ENCODE measurements around the gene FLNC. TPM values are rescaled to one million over a fixed set of nuclear protein-coding genes. Genes with fewer than 3 reads are reported as not detected.
A peak's percentile ranks its signal among the peaks of the same experiment; 100 is the strongest.

Gene FLNC
- total and polyA plus RNA-seq, 2 of the 13 experiments (the other 11 are each of a cell fraction or from before 2014, with no cell fraction given) = 0.02 TPM; not detected in 1

DNA sequence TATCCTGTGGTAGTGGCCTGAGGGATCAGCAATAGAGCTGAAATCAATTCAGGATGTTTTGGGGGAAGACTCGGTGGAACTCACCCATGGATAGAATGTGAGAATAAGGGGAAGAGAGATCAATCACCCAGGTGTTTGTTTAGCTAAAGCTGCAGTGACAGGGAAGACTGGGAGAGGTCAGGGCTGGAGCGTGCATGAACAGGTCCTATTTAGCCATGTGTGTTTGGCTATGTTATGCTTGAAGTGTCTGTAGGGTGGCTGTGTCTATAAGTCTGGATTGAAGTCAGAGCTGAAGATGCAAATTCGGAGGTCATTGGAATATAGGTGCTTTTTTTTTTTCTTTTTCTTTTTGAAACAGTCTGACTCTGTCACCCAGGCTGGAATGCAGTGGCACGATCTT is 37.0 kb downstream of the FLNC start:
- intact Hi-C loops (cut with micrococcal nuclease; ENCODE audit: unreplicated experiment) = loop anchor here (10.0 kb wide), 1 partner anchor 82 kb away; no protein-coding TSS in a partner anchor
- Histone ChIP-seq H3K4me1 (ENCODE audit: insufficient read depth, low read length) (peaks cover 36% of the 10 kb centered on the region), H3K9ac (ENCODE audit: insufficient read depth, low read depth, low read length) (no peak overlapping the region), H2AFZ (ENCODE audit: low read length) (no peak overlapping the region), H3K4me2 (ENCODE audit: low read depth, low read length) (no peak overlapping the region), H3K4me3 (replicated peaks in 1 of 3; ENCODE audit: insufficient read depth in 1 of 3, low read depth in 2 of 3, low read length in 3 of 3) (no peak overlapping the region), H3K27me3 (ENCODE audit: control insufficient read depth in 1 of 2, insufficient read depth in 2 of 2, low read length in 2 of 2) (peaks cover 2 to 12% of the 10 kb centered on the region in 2 experiments; a peak in 3 of 5 replicates), H3K79me2 (ENCODE audit: insufficient read depth, low read length) (peaks cover 11% of the 10 kb centered on the region), H3K36me3 (replicated peaks in 1 of 2; ENCODE audit: control insufficient read depth in 1 of 2, insufficient read depth in 2 of 2, low read length in 2 of 2) (peaks cover 0 to 5% of the 10 kb centered on the region in 2 experiments; a peak in 2 of 5 replicates), H3K9me3 (ENCODE audit: low read length) (no peaks in the 10 kb centered on the region), H3K27ac (ENCODE audit: extremely low read length, insufficient read depth, low read length) (no peak overlapping the region), H4K20me1 (ENCODE audit: insufficient read depth, low read length) (no peaks in the 10 kb centered on the region; the same call in 1 of the 2 replicates)
- ChIA-PET CTCF (ENCODE audit: low intra/inter-chr PET ratio, low total read pairs) (no interaction called here), POLR2A (no interaction called here)
- ATAC-seq (no peak), FAIRE-seq (no peak), DNase-seq (ENCODE audit: low spot score) (no peak)
- TF ChIP-seq SMYD3 (CRISPR knock-in tag; IDR thresholded peaks at IDR 0.05) (no peak), SP2 (CRISPR knock-in tag; IDR thresholded peaks at IDR 0.05) (0 out of 2 replicates have a peak, but pooled peaks have one; percentile 6)
- 70% methylated on average over 4 of the region's 4 CpGs for WGBS (ENCODE audit: low lambda C conversion rate)
- BruUV-seq (replicated peaks) = no TSS peak
- in situ Hi-C loops (cut with HindIII; ENCODE audit: extremely low pct_ligation_motif_present, low pct_unique_long_range_greater_than_20kb) = no loop called here

DNA sequence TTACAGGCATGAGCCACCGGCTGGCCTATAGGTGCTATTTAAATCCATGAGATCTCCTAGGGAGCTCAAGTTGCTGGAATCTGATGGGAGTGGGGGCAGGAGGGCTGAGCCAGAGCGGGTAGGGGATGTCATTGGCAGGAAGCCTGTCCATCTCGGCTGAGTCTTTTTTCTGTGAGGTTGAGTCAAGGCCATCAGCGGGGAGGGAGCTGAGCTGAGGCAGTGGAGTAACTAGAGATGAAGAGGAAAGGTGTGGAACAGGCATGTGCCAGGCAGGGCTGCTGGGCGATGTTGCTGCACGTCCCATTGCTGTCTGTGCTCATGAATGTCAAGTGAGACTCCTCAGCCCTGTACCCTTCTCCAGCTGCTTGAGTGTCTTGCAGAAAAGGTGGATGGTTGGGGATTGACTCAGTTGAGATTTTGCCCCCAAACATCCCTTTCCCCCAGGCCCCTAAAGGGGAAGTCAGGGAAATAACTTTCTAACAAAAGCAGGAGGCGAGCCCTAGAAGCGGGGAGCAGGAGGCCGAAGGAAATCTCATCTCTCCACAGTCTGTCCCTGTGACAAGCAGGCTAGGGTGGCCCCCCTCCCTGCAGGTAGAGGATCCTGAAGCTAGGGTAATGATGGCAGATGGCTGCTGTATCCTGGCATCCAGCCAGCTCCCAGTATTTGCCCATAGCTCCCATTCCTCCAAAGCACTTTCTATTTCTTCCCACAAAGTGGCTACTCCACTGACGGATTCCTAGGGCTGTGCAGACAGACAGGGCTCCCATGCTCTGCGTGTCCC is 37.8 kb downstream of the FLNC start:
- ChIA-PET POLR2A (no interaction called here), CTCF (ENCODE audit: low intra/inter-chr PET ratio, low total read pairs) (no interaction called here)
- TF ChIP-seq, protein P1, sequence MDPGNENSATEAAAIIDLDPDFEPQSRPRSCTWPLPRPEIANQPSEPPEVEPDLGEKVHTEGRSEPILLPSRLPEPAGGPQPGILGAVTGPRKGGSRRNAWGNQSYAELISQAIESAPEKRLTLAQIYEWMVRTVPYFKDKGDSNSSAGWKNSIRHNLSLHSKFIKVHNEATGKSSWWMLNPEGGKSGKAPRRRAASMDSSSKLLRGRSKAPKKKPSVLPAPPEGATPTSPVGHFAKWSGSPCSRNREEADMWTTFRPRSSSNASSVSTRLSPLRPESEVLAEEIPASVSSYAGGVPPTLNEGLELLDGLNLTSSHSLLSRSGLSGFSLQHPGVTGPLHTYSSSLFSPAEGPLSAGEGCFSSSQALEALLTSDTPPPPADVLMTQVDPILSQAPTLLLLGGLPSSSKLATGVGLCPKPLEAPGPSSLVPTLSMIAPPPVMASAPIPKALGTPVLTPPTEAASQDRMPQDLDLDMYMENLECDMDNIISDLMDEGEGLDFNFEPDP (CRISPR knock-in tag; conservative IDR thresholded peaks at IDR 0.05) = 0 out of 2 replicates have a peak, but pooled peaks have one; percentile 88
- TF ChIP-seq, protein P2, sequence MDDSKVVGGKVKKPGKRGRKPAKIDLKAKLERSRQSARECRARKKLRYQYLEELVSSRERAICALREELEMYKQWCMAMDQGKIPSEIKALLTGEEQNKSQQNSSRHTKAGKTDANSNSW (CRISPR knock-in tag; IDR thresholded peaks at IDR 0.05; ENCODE audit: borderline replicate concordance) = no peak
- TF ChIP-seq, protein P3, sequence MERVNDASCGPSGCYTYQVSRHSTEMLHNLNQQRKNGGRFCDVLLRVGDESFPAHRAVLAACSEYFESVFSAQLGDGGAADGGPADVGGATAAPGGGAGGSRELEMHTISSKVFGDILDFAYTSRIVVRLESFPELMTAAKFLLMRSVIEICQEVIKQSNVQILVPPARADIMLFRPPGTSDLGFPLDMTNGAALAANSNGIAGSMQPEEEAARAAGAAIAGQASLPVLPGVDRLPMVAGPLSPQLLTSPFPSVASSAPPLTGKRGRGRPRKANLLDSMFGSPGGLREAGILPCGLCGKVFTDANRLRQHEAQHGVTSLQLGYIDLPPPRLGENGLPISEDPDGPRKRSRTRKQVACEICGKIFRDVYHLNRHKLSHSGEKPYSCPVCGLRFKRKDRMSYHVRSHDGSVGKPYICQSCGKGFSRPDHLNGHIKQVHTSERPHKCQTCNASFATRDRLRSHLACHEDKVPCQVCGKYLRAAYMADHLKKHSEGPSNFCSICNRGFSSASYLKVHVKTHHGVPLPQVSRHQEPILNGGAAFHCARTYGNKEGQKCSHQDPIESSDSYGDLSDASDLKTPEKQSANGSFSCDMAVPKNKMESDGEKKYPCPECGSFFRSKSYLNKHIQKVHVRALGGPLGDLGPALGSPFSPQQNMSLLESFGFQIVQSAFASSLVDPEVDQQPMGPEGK (CRISPR knock-in tag; IDR thresholded peaks at IDR 0.05) = 0 out of 2 replicates have a peak, but pooled peaks have one; percentile 18
- Histone ChIP-seq H3K4me2 (ENCODE audit: low read depth, low read length) (peak overlapping the region; percentile 83), H3K4me3 (replicated peaks in 1 of 3; ENCODE audit: insufficient read depth in 1 of 3, low read depth in 2 of 3, low read length in 3 of 3) (peak overlapping the region in 1 of 3 experiments; percentile 73; a peak in 2 of 6 replicates), H3K9ac (ENCODE audit: insufficient read depth, low read depth, low read length) (peak overlapping the region; percentile 40; the same call in 1 of the 2 replicates), H3K79me2 (ENCODE audit: insufficient read depth, low read length) (peaks cover 8% of the 10 kb centered on the region), H3K4me1 (ENCODE audit: insufficient read depth, low read length) (peaks cover 36% of the 10 kb centered on the region), H4K20me1 (ENCODE audit: insufficient read depth, low read length) (no peaks in the 10 kb centered on the region; the same call in 1 of the 2 replicates), H3K36me3 (replicated peaks in 1 of 2; ENCODE audit: control insufficient read depth in 1 of 2, insufficient read depth in 2 of 2, low read length in 2 of 2) (peaks cover 0 to 5% of the 10 kb centered on the region in 2 experiments; a peak in 2 of 5 replicates), H3K27me3 (ENCODE audit: control insufficient read depth in 1 of 2, insufficient read depth in 2 of 2, low read length in 2 of 2) (peaks cover 2 to 12% of the 10 kb centered on the region in 2 experiments; a peak in 3 of 5 replicates), H3K27ac (ENCODE audit: extremely low read length, insufficient read depth, low read length) (no peak overlapping the region), H3K9me3 (ENCODE audit: low read length) (no peaks in the 10 kb centered on the region), H2AFZ (ENCODE audit: low read length) (no peak overlapping the region)
- no peak for FAIRE-seq
- BruUV-seq (replicated peaks) = no TSS peak
- intact Hi-C loops (cut with micrococcal nuclease; ENCODE audit: unreplicated experiment) (loop anchor here (10.0 kb wide), 1 partner anchor 83 kb away; no protein-coding TSS in a partner anchor), in situ Hi-C loops (cut with HindIII; ENCODE audit: extremely low pct_ligation_motif_present, low pct_unique_long_range_greater_than_20kb) (no loop called here)
- ATAC-seq = peak; percentile 1; the same call in 2 of the 3 replicates
- 65% methylated on average over 11 of the region's 11 CpGs for WGBS (ENCODE audit: low lambda C conversion rate)
- no peak for DNase-seq (ENCODE audit: low spot score)
